HG02759 (cell line): ENCODE data around the gene MMRN2.
"Not testable (repeated sequence)": the region's sequence is repeated elsewhere in the genome, so short reads cannot be mapped to it uniquely, and the experiment has no call there.

ENCODE experiments used
- ATAC-seq: cut with Tn5 transposase; IDR thresholded peaks from one replicate; pipeline ENCODE4 v1.9.1; 2021; ENCODE audit warnings: mild to moderate bottlenecking, moderate library complexity; ENCODE audit not compliant: unreplicated experiment

Gene MMRN2

GRCh38 chr10:86957471-86958115, at the start of gene MMRN2:
TSS of gene MMRN2 (minus strand) at chr10:86957615. CDS start at chr10:86957541, 74 bp downstream.
- no peak for ATAC-seq

- ATAC-seq = not testable (repeated sequence)
These were observed 49.7 kb upstream of the MMRN2 start for GRCh38 chr10:87007124-87007523.

GRCh38 chr10:87000491-87000890, 43.1 kb upstream of the MMRN2 start:
- no peak for ATAC-seq

GRCh38 chr10:86999802-87000403, 42.5 kb upstream of the MMRN2 start:
- not testable (repeated sequence) for ATAC-seq

- ATAC-seq = no peak
These were observed 35.5 kb upstream of the MMRN2 start for GRCh38 chr10:86992929-86993328.

- ATAC-seq = no peak
These were observed 35.0 kb upstream of the MMRN2 start for GRCh38 chr10:86992456-86992855.

GRCh38 chr10:86991362-86991761, 33.9 kb upstream of the MMRN2 start:
- not testable (repeated sequence) for ATAC-seq

GRCh38 chr10:86988520-86988919, 31.1 kb upstream of the MMRN2 start:
- ATAC-seq = no peak

GRCh38 chr10:86984498-86984897, 27.1 kb upstream of the MMRN2 start:
- ATAC-seq = not testable (repeated sequence)

GRCh38 chr10:86981716-86982115, 24.3 kb upstream of the MMRN2 start:
- no peak for ATAC-seq

- not testable (repeated sequence) for ATAC-seq
These were observed 23.6 kb upstream of the MMRN2 start for GRCh38 chr10:86981020-86981419.

GRCh38 chr10:86979977-86980448, 22.6 kb upstream of the MMRN2 start:
- no peak for ATAC-seq

- ATAC-seq = no peak
These were observed 21.9 kb upstream of the MMRN2 start for GRCh38 chr10:86979296-86979818.

GRCh38 chr10:86978457-86978856, 21.0 kb upstream of the MMRN2 start:
- ATAC-seq = not testable (repeated sequence)

GRCh38 chr10:86976362-86977056, 19.1 kb upstream of the MMRN2 start:
- no peak for ATAC-seq

- ATAC-seq = no peak
These were observed 17.1 kb upstream of the MMRN2 start for GRCh38 chr10:86974484-86974883.

- no peak for ATAC-seq
These were observed 15.4 kb upstream of the MMRN2 start for GRCh38 chr10:86972613-86973380.

- peak; percentile 83 for ATAC-seq
These were observed 14.0 kb upstream of the MMRN2 start for GRCh38 chr10:86971232-86971991.

- ATAC-seq = no peak
These were observed 13.5 kb upstream of the MMRN2 start for GRCh38 chr10:86970982-86971231.

GRCh38 chr10:86970162-86970981, 13.0 kb upstream of the MMRN2 start:
- ATAC-seq = no peak
